HAP-1 (cell line): ENCODE measurements around the gene RNASEH1.
"Not testable (repeated sequence)": the region's sequence is repeated elsewhere in the genome, so short reads cannot be mapped to it uniquely, and the experiment has no call there.

Experiments used
- DNase-seq, 2 experiments: peaks; one replicate each; pipeline ENCODE4 v3.0.0-alpha.2; 2016 to 2020; ENCODE audit warnings: low spot score in 2 of 2
- H3K27me3 ChIP-seq: fragments of 250-450 bp; sonication (Bioruptor Pico); 2 replicates; pipeline ENCODE4 v1.5.1; 2020; ENCODE audit warnings: low read depth, mild to moderate bottlenecking, moderate library complexity
- H3K36me3 ChIP-seq: fragments of 250-450 bp; sonication (Bioruptor Pico); replicated peaks from 2 replicates; pipeline ENCODE4 v1.5.1; 2020; ENCODE audit warnings: mild to moderate bottlenecking
- H3K4me1 ChIP-seq: fragments of 250-450 bp; sonication (Bioruptor Pico); 2 replicates; pipeline ENCODE4 v1.5.1; 2020; ENCODE audit warnings: mild to moderate bottlenecking
- H3K4me3 ChIP-seq: fragments of 250-450 bp; sonication (Bioruptor Pico); 2 replicates; pipeline ENCODE4 v1.5.1; 2020; ENCODE audit warnings: mild to moderate bottlenecking, moderate library complexity
- H3K9me3 ChIP-seq: fragments of 250-450 bp; sonication (Bioruptor Pico); 2 replicates; pipeline ENCODE4 v1.5.1; 2020; ENCODE audit warnings: mild to moderate bottlenecking, moderate library complexity
- in situ Hi-C: fragments of 300-500 bp; cut with MboI; formaldehyde crosslinking; loops from 3 replicates; pipeline ENCODE4 v1.14.3; 2020; ENCODE audit warnings: low sequenced_read_pairs, inconsistent platforms, mixed read lengths

RNASEH1 gene

DNA sequence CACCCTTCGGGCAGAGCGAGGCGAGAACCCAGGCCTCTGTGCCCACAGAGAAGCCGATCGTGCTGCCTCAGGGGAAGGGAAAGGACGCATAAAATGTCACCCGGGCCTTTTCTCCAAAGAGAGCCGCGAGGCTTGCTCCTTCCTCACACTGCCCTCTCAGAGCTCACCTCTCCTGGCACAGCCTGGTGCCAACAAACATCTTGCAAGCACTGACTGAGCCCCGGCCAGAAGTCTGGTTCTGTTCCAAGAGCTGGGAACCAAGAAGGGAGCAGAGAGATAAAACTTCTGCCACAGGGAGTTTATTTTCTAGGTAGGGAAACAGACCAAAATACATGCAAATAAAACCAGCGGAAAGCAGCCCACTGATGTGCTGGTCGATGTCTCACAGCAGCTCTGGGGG lies 25.2 kb downstream of the RNASEH1 start:
- H3K36me3 ChIP-seq, result no peaks in the 10 kb centered on the region
- H3K4me3 ChIP-seq, result no peak overlapping the region
- DNase-seq, result no peak
- no peaks in the 10 kb centered on the region for H3K9me3 ChIP-seq
- H3K27me3 ChIP-seq, result no peaks in the 10 kb centered on the region
- H3K4me1 ChIP-seq, result no peaks in the 10 kb centered on the region
- in situ Hi-C loops, result no loop called here

GRCh38 chr2:3529316-3530025 lies 28.7 kb downstream of the RNASEH1 start:
- Histone ChIP-seq H3K36me3 (no peaks in the 10 kb centered on the region), H3K4me3 (no peak overlapping the region), H3K9me3 (no peaks in the 10 kb centered on the region), H3K4me1 (no peaks in the 10 kb centered on the region), H3K27me3 (no peaks in the 10 kb centered on the region)
- in situ Hi-C loops, result no loop called here
- no peak for DNase-seq

GRCh38 chr2:3527886-3528785 lies 30.0 kb downstream of the RNASEH1 start:
- in situ Hi-C loops, result no loop called here
- no peaks in the 10 kb centered on the region for H3K27me3 ChIP-seq
- H3K9me3 ChIP-seq, result no peaks in the 10 kb centered on the region
- no peak for DNase-seq
- H3K4me3 ChIP-seq, result no peak overlapping the region
- H3K36me3 ChIP-seq, result no peaks in the 10 kb centered on the region
- H3K4me1 ChIP-seq, result no peaks in the 10 kb centered on the region

DNA sequence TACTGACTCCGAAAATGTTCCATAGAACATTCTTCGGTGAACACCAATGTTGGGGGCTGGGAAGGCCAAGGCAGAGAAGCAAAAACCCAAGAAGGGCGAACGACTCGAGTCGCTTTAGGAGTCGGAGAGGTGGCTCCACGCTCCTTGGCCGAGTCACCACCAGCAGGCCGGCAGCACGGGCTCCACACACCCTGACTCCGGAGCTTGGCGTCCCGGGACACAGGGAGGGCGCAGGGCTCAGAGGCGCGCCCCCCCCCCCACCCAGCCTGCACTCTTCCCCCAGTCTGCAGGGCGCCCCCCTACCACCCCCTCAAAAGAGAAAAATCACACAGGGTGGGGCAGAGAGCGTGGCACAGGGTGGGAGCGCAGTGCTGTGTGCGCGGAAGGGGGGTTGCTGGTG lies 31.3 kb downstream of the RNASEH1 start:
- Histone ChIP-seq H3K9me3 (no peaks in the 10 kb centered on the region), H3K27me3 (no peaks in the 10 kb centered on the region), H3K4me3 (no peak overlapping the region), H3K4me1 (no peaks in the 10 kb centered on the region), H3K36me3 (no peaks in the 10 kb centered on the region)
- in situ Hi-C loops, result no loop called here
- DNase-seq, result no peak

DNA sequence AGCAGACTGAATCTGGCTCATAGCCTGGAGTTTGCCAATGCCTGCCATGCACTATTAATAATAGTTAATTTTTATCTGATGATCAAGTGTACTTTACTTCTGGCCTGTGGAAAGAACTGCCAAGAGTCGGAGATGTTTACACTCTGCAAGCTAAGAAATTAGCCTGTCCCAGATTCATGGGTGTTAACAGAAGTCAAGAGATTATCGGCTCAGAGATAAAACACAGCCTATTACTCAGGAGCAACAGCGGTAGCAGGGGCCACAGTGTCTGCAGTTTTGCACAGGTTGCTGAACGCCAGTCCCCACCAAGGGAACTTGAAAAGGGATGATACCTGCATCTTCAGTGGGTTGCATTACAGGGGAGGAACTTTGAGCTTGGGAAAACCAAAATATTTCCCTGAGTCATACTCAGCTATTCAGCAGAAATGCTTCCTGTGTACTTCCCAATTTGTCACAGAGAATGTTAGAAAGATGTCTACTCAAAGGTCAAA lies 34.5 kb downstream of the RNASEH1 start:
- Histone ChIP-seq H3K27me3 (no peaks in the 10 kb centered on the region), H3K4me1 (peaks cover 7% of the 10 kb centered on the region), H3K9me3 (no peaks in the 10 kb centered on the region), H3K4me3 (no peak overlapping the region), H3K36me3 (no peaks in the 10 kb centered on the region)
- DNase-seq, result no peak
- in situ Hi-C loops, result no loop called here

DNA sequence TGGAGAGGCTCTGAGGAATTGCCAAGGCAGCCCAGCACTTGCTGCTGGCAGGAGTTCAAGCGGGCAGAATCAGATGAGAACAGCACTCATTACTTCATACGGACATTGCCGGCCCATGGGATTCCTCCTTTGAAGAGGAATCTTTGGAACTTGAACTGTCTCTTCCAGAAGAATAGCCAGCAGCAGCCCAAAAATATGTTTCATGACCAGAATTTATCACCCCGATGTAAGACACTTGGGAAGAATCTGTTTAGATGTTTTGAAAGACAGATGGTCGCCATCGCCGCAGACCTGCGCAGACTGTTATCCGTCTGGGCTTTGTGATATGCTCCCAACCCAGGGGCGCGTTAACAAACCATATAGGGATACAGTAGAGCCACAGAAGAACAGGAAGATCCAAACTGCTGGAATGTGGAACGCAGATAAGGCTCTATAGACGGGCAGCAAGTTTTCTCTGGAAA lies 35.1 kb downstream of the RNASEH1 start:
- in situ Hi-C loops, result no loop called here
- no peaks in the 10 kb centered on the region for H3K36me3 ChIP-seq
- H3K4me1 ChIP-seq, result peaks cover 9% of the 10 kb centered on the region
- no peak for DNase-seq
- no peaks in the 10 kb centered on the region for H3K9me3 ChIP-seq
- no peak overlapping the region for H3K4me3 ChIP-seq
- H3K27me3 ChIP-seq, result no peaks in the 10 kb centered on the region

DNA sequence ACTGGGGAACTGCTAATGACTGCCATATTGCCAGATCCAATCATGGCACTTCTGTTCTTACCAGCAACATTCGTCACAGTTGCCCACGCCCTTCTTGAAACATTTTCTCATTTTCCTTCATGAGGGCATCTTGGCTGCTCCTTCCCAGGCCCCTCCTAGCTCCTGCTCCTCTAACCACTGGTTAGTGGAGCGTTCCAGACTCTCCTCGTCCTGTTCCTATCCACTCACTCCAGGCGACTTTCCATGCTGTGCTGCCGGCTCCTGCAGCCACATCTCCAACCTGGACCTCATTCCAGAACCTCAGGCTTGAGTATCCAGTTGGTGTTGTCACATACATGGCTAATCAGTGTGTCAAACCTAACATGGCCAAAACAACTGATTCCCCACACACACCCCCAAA lies 37.5 kb downstream of the RNASEH1 start:
- H3K27me3 ChIP-seq, result no peaks in the 10 kb centered on the region
- H3K4me3 ChIP-seq, result no peak overlapping the region
- in situ Hi-C loops, result no loop called here
- H3K36me3 ChIP-seq, result no peaks in the 10 kb centered on the region; the same call in 1 of the 2 replicates
- no peak for DNase-seq
- peaks cover 12% of the 10 kb centered on the region for H3K4me1 ChIP-seq
- H3K9me3 ChIP-seq, result no peaks in the 10 kb centered on the region

DNA sequence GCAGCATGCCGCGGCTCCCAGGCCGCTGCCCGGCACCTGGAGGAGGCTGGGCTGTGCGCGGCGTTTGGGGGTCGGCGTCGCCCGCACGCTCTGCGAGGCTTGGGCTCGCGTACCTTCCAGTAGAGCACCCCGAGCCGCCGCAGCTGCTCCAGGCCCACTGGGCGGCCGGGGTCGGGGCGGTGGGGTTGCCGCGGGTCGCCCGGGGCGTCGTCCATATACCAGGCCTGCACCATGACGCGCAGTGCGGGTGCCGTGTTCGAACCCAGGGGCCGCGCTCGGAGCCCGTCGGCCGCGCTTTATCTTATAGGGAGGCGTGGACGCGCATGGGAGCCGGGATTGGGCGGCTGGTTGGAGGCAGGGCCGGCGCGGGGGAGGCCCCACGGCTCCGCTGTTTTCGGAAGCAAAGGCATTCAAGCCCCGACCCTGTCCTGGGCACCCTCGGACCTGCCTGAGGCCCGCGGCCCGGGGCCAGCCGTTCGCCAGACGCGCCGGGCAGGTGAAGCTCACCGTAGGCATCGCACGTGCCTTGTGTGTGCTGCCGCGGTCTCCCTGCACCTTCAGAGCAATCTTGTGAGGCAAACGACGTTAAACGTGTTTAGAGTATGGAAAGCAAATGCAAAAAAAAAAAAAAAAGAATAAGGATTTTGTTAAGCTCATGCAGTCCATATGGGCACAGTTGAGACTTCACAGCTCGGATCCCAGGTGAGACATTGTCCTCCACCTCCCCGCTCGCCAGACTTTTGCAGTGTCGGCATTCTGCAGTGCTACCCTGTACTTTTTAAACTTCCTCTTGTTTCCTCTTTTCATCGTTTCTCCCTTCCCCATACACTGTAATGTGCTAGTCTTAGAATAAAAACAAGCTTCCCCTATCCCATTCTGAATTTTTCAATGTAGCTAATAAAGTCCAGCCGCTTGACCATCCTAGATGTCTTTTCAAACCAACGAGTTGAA lies 38.6 kb downstream of the RNASEH1 start, which contains the start of gene ADI1:
TSS of gene ADI1 (minus strand) at position 277 of the 951 bp plus-strand sequence. CDS start at position 233, 44 bp downstream.
- Histone ChIP-seq H3K4me3 (peak within 1 kb of the TSS; percentile 73), H3K9me3 (no peaks in the 10 kb centered on the region; the same call in 1 of the 2 replicates), H3K27me3 (no peaks in the 10 kb centered on the region), H3K36me3 (no peaks in the 10 kb centered on the region; the same call in 1 of the 2 replicates), H3K4me1 (peaks cover 12% of the 10 kb centered on the region)
- in situ Hi-C loops, result no loop called here
- peak; percentile 41 to 83 for DNase-seq

- DNase-seq, result peak; percentile 94 to 98
- H3K9me3 ChIP-seq, result no peaks in the 10 kb centered on the region; the same call in 1 of the 2 replicates
- H3K4me3 ChIP-seq, result peak overlapping the region; percentile 73
- in situ Hi-C loops, result no loop called here
- no peaks in the 10 kb centered on the region for H3K27me3 ChIP-seq
- H3K36me3 ChIP-seq, result no peaks in the 10 kb centered on the region; the same call in 1 of the 2 replicates
- peaks cover 12% of the 10 kb centered on the region for H3K4me1 ChIP-seq
Observed at GRCh38 chr2:3518496-3519254, 39.5 kb downstream of the RNASEH1 start.

GRCh38 chr2:3517948-3518495 lies 40.1 kb downstream of the RNASEH1 start:
- Histone ChIP-seq H3K36me3 (no peaks in the 10 kb centered on the region; the same call in 1 of the 2 replicates), H3K27me3 (no peaks in the 10 kb centered on the region), H3K9me3 (no peaks in the 10 kb centered on the region; the same call in 1 of the 2 replicates), H3K4me1 (peaks cover 12% of the 10 kb centered on the region), H3K4me3 (peak overlapping the region; percentile 73)
- peak in 1 of 2 experiments; percentile 50 for DNase-seq
- in situ Hi-C loops, result no loop called here

GRCh38 chr2:3516831-3517230 lies 41.3 kb downstream of the RNASEH1 start:
- no peaks in the 10 kb centered on the region for H3K27me3 ChIP-seq
- H3K4me1 ChIP-seq, result peaks cover 12% of the 10 kb centered on the region
- DNase-seq, result no peak
- no peaks in the 10 kb centered on the region; the same call in 1 of the 2 replicates for H3K36me3 ChIP-seq
- no peak overlapping the region for H3K4me3 ChIP-seq
- H3K9me3 ChIP-seq, result no peaks in the 10 kb centered on the region; the same call in 1 of the 2 replicates
- in situ Hi-C loops, result no loop called here

GRCh38 chr2:3515438-3515837 lies 42.7 kb downstream of the RNASEH1 start:
- H3K27me3 ChIP-seq, in situ Hi-C loops, H3K9me3 ChIP-seq, DNase-seq, H3K4me3 ChIP-seq, H3K36me3 ChIP-seq: not testable (repeated sequence)
- H3K4me1 ChIP-seq, result peaks cover 12% of the 10 kb centered on the region
